AG04450 (cell line): Measurements from ENCODE around the gene TEK. TPM values are rescaled to one million over a fixed set of nuclear protein-coding genes. Genes with fewer than 3 reads are reported as not detected.

Experiments
- CTCF ChIA-PET: fragments of 300-600, 350-600 bp; formaldehyde crosslinking; extraction: SDS; loops from one replicate; lab custom pipeline; 2022; ENCODE audit warnings: antibody characterized with exemption, inconsistent platforms; lab: Charles Lee
- POLR2A ChIA-PET: fragments of 350-600 bp; formaldehyde crosslinking; extraction: SDS; loops from one replicate; lab custom pipeline; 2021; ENCODE audit warnings: antibody characterized with exemption, inconsistent platforms; lab: Yijun Ruan, JAX
- DNase-seq: peaks from one replicate; pipeline ENCODE4 v3.0.0-alpha.2; 2011; ENCODE audit warnings: low read depth, low spot score
- H3K27ac ChIP-seq: one replicate; pipeline ENCODE4 v1.5.1; 2012; ENCODE audit warnings: low read depth, low read length, control low read depth
- H3K27me3 ChIP-seq: one replicate; pipeline ENCODE4 v1.6.0; 2012; ENCODE audit warnings: low read length; ENCODE audit not compliant: control insufficient read depth, insufficient read depth
- H3K4me3 ChIP-seq: 2 replicates; pipeline ENCODE4 v1.5.1; 2011; ENCODE audit warnings: mild to moderate bottlenecking, low read depth, low read length, control low read depth
- H3K9me3 ChIP-seq: 2 replicates; pipeline ENCODE4 v1.5.1; 2012; ENCODE audit warnings: low read length; ENCODE audit not compliant: control insufficient read depth, insufficient read depth
- polyA plus RNA-seq: library from polyadenylated mRNA; depleted of rRNA; stranded (reverse); fragments of >200 nt; gene quantifications from 2 replicates; pipeline ENCODE4 v1.2.3, GENCODE V29; 2011
- TF ChIP-seq, protein P1 (sequence below): IDR thresholded peaks from 2 replicates; pipeline ENCODE4 v1.5.1; 2011; ENCODE audit warnings: low read depth, low read length, control low read depth, inconsistent platforms

The TEK gene
- polyA plus RNA-seq, 1 experiment, result 35.2 TPM

DNA sequence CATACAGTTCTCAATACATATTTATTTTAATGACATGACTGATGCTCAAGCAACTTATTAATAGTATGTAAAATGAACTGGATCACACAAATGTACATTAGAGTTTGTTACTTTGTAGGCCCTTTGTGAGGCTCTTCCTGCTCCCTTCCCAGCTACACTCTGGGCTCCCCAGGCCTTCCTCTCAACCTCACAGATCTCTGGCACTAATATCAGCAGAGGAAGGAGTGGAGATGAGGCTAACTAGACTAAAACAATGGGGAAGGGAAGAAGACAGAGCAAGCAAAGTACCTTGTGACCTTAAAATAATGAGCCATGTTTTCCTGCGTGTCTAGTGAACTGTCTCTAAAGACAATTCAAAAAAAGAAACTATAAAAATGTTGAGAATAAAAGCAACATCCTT, 30.3 kb upstream of the TEK start:
- Histone ChIP-seq H3K9me3 (no peaks in the 10 kb centered on the region; the same call in 1 of the 2 replicates), H3K4me3 (no peak overlapping the region), H3K27me3 (no peaks in the 10 kb centered on the region), H3K27ac (no peak overlapping the region)
- no peak for DNase-seq
- CTCF ChIA-PET, result no interaction called here
- TF ChIP-seq, protein P1, sequence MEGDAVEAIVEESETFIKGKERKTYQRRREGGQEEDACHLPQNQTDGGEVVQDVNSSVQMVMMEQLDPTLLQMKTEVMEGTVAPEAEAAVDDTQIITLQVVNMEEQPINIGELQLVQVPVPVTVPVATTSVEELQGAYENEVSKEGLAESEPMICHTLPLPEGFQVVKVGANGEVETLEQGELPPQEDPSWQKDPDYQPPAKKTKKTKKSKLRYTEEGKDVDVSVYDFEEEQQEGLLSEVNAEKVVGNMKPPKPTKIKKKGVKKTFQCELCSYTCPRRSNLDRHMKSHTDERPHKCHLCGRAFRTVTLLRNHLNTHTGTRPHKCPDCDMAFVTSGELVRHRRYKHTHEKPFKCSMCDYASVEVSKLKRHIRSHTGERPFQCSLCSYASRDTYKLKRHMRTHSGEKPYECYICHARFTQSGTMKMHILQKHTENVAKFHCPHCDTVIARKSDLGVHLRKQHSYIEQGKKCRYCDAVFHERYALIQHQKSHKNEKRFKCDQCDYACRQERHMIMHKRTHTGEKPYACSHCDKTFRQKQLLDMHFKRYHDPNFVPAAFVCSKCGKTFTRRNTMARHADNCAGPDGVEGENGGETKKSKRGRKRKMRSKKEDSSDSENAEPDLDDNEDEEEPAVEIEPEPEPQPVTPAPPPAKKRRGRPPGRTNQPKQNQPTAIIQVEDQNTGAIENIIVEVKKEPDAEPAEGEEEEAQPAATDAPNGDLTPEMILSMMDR, result no peak
- POLR2A ChIA-PET, result no interaction called here

DNA sequence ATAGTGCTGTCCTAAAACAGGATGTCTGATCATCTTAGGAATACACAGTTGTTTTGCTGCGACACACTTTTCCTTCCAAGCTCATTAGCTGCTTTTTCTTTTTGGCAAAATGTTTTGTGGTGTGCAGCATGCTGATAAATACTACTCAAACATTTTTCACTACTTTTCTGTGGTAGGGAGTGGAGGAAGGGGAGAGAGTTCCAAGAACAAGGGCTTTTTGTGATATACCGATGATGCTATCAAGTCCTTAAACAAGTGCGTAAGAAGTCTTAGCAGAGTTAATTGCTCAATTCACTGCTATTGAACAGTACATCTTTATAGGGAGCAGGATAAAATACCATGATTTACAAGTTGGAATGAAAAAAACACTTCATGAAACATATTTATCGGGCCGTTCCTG, 23.6 kb upstream of the TEK start:
- no peak overlapping the region for H3K27ac ChIP-seq
- no peak for DNase-seq

DNA sequence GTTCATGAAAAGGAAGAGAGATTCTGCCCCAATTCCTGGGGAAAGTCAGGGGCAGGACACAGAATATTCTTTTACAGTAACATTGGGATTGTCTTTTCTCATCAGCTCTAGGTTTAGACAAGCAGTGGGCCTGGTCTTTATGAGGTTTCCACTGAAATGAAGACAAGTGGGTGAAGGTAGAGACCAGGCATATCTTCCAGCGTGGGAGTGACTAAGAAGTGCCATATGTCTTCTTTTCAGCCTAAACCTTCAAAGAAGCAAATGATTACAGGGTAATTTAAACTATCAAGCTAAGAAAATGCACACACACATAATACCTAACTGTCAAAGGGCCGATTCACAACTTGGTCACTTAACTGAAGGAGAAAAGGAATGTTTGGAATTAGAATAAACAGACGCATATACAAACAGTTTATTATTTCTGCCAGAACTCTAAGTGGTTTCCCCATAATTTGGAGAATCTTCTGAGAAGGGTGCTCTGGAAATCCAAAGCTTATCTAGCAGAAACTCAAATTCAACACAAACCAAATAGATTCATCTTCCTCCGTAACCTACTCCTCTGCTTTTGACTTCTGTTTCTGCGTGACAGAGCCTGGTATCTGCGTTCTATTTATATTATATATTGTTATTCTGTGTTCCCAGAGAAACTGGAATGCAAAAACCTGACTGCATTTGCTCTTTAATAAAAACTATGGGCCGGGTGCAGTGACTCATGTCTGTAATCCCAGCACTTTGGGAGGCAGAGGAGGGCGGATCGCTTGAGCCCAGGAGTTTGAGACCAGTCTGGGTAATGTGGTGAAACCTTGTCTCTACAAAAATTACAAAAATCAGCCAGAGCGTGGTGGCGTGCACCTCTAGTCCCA, 22.0 kb upstream of the TEK start:
- DNase-seq, result peak; percentile 70
- peak overlapping the region; percentile 91 for H3K27ac ChIP-seq
- ChIA-PET POLR2A (interaction anchor here (0.6 to 2.2 kb wide), 3 partner anchors 38 to 391 kb away, joined by 3 to 36 read pairs (median 4); no protein-coding TSS in a partner anchor), CTCF (interaction anchor here (0.6 to 1.0 kb wide), 2 partner anchors 45 to 160 kb away, joined by 3 read pairs; no protein-coding TSS in a partner anchor)
- no peaks in the 10 kb centered on the region; the same call in 1 of the 2 replicates for H3K9me3 ChIP-seq
- TF ChIP-seq, protein P1, result no peak
- no peak overlapping the region; the same call in 1 of the 2 replicates for H3K4me3 ChIP-seq
- H3K27me3 ChIP-seq, result no peaks in the 10 kb centered on the region

More for the DNA sequence above, 23.6 kb upstream of the TEK start:
- no peak overlapping the region for H3K4me3 ChIP-seq
- H3K9me3 ChIP-seq, result no peaks in the 10 kb centered on the region
- ChIA-PET POLR2A (no interaction called here), CTCF (interaction anchor here (0.7 kb wide), 1 partner anchor 123 kb away, joined by 3 read pairs; no protein-coding TSS in a partner anchor)
- TF ChIP-seq, protein P1, result no peak
- no peaks in the 10 kb centered on the region for H3K27me3 ChIP-seq

DNA sequence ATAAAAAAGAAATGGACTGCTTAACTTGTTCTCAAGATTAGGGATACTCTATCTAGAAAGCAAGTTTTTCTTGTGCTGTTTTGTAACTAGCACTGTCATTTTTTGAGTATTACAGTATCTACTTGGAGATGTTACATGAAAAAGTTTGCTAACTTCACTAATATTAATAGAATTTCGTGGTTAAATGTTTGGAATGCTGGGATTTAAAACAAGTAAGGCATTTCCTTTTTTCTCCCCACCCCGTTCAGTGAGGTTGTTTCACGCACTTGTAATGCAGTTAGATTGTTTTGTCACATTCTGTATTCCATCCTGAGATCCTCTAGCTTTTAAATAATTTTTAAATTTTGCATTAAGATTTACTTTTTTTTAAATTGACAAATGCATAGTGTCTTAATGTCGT, 20.0 kb upstream of the TEK start:
- DNase-seq, result peak; percentile 61
- H3K27ac ChIP-seq, result peak overlapping the region; percentile 60
- no peak overlapping the region for H3K4me3 ChIP-seq
- TF ChIP-seq, protein P1, result no peak
- H3K9me3 ChIP-seq, result peaks cover 7% of the 10 kb centered on the region; the same call in 1 of the 2 replicates
- ChIA-PET POLR2A (interaction anchor here (1.3 kb wide), 1 partner anchor 36 kb away, joined by 5 read pairs; no protein-coding TSS in a partner anchor), CTCF (no interaction called here)
- H3K27me3 ChIP-seq, result no peaks in the 10 kb centered on the region
